Panc1 (cell line): Measurements from ENCODE around the gene RABGGTA. TPM values are rescaled to one million over a fixed set of nuclear protein-coding genes. Genes with fewer than 3 reads are reported as not detected.

Experiments
- ATAC-seq: fragments of 200-7000 bp; cut with Tn5 transposase; 2 replicates; pipeline ENCODE4 v1.9.1; 2020; ENCODE audit warnings: mild to moderate bottlenecking, moderate library complexity
- Bru-seq: library from RNA; stranded (reverse); fragments of 400-500 nt; gene quantifications from one replicate; lab custom pipeline; 2021; lab: Mats Ljungman, UMichigan
- BruChase-seq, 2 experiments: library from RNA; stranded (reverse); fragments of 400-500 nt; gene quantifications; one replicate each; lab custom pipeline; 2021; lab: Mats Ljungman, UMichigan
- BruUV-seq: library from RNA; stranded (reverse); fragments of 400-500 nt; replicated peaks from 2 replicates; lab custom pipeline; 2021; lab: Mats Ljungman, UMichigan
- CTCF ChIA-PET: fragments of 300-600 bp; sonication (Branson Sonifier 250); formaldehyde crosslinking; loops from one replicate; lab custom pipeline; 2022; ENCODE audit warnings: antibody characterized with exemption; lab: Charles Lee
- POLR2A ChIA-PET: fragments of 300-600 bp; sonication (Branson Sonifier 250); formaldehyde crosslinking; loops from one replicate; lab custom pipeline; 2022; ENCODE audit warnings: antibody characterized with exemption; lab: Charles Lee
- DNase-seq: peaks from one replicate; pipeline ENCODE4 v3.0.0-alpha.2; 2010; ENCODE audit warnings: low read depth, low spot score
- H3K27ac ChIP-seq: 2 replicates; pipeline ENCODE4 v1.5.1; 2011; ENCODE audit warnings: mild to moderate bottlenecking, low read length, inconsistent platforms
- H3K27me3 ChIP-seq: fragments of 200-500 bp; sonication (Bioruptor generic); 2 replicates; pipeline ENCODE4 v1.6.0; 2014; ENCODE audit warnings: low read length, inconsistent platforms; ENCODE audit not compliant: control insufficient read depth, insufficient read depth
- H3K36me3 ChIP-seq: fragments of 200-500 bp; sonication (Bioruptor generic); 2 replicates; pipeline ENCODE4 v1.5.1; 2014; ENCODE audit warnings: inconsistent platforms, mild to moderate bottlenecking, low read length, moderate library complexity; ENCODE audit not compliant: control insufficient read depth, insufficient read depth
- H3K4me1 ChIP-seq: 2 replicates; pipeline ENCODE4 v1.5.1; 2011; ENCODE audit warnings: inconsistent platforms, mild to moderate bottlenecking, low read length, moderate library complexity; ENCODE audit not compliant: control insufficient read depth, insufficient read depth
- H3K4me3 ChIP-seq, 2 experiments: 2 replicates each; pipeline ENCODE4 v1.5.1; 2011 to 2012; ENCODE audit warnings: low read depth in 2 of 2, low read length in 2 of 2, mild to moderate bottlenecking in 2 of 2, inconsistent platforms in 1 of 2, moderate library complexity in 1 of 2
- H3K9me3 ChIP-seq: fragments of 200-500 bp; sonication (Bioruptor generic); 2 replicates; pipeline ENCODE4 v1.5.1; 2014; ENCODE audit warnings: low read depth, mild to moderate bottlenecking, inconsistent platforms, low read length, moderate library complexity; ENCODE audit not compliant: control insufficient read depth, insufficient read depth
- POLR2AphosphoS5 ChIP-seq: IDR thresholded peaks from 2 replicates; pipeline ENCODE4 v1.6.1; 2012; ENCODE audit warnings: mild to moderate bottlenecking, low read depth, low read length, moderate library complexity
- SIN3A ChIP-seq: IDR thresholded peaks from 2 replicates; pipeline ENCODE4 v1.6.1; 2012; ENCODE audit warnings: low read depth, mild to moderate bottlenecking, low read length, moderate library complexity, borderline replicate concordance; ENCODE audit not compliant: insufficient read depth
- TCF7L2 ChIP-seq: IDR thresholded peaks from 2 replicates; pipeline ENCODE4 v1.6.1; 2011; ENCODE audit warnings: mild to moderate bottlenecking, low read depth, low read length, inconsistent platforms
- in situ Hi-C: cut with HindIII; loops from 2 replicates; pipeline ENCODE4 v1.10.0; 2016; ENCODE audit warnings: low sequenced_read_pairs, low pct_unique_long_range_greater_than_20kb
- intact Hi-C: fragments of 100-400 bp; cut with micrococcal nuclease; formaldehyde crosslinking; loops from one replicate; pipeline ENCODE4 v1.10.0; 2022; ENCODE audit not compliant: unreplicated experiment
- long read RNA-seq: library from polyadenylated mRNA; unstranded; transcript quantifications from one replicate; pipeline ENCODE4 v2.0.0, GENCODE V29; 2021; ENCODE audit not compliant: unreplicated experiment
- polyA plus RNA-seq: library from polyadenylated mRNA; unstranded; fragments of >200 nt; gene quantifications from one replicate; pipeline ENCODE4 v1.2.1, GENCODE V29; 2012; ENCODE audit warnings: missing spikeins; ENCODE audit not compliant: insufficient read length
- total RNA-seq: library from RNA; stranded (reverse); gene quantifications from one replicate; pipeline ENCODE4 v1.2.1, GENCODE V29; 2021; ENCODE audit not compliant: unreplicated experiment
- TF ChIP-seq, protein P1 (sequence below), 2 experiments: IDR thresholded peaks; 2 replicates each; pipeline ENCODE4 v1.6.1; 2011 to 2012; ENCODE audit warnings: low read depth in 2 of 2, control low read depth in 1 of 2, low read length in 1 of 2, mild to moderate bottlenecking in 1 of 2, moderate library complexity in 1 of 2; ENCODE audit not compliant: insufficient read depth in 1 of 2
- TF ChIP-seq, protein P2 (sequence below): fragments of 450-650 bp; IDR thresholded peaks from 2 replicates; pipeline ENCODE4 v1.5.1; 2017; ENCODE audit warnings: mild to moderate bottlenecking

Gene RABGGTA, protein sequence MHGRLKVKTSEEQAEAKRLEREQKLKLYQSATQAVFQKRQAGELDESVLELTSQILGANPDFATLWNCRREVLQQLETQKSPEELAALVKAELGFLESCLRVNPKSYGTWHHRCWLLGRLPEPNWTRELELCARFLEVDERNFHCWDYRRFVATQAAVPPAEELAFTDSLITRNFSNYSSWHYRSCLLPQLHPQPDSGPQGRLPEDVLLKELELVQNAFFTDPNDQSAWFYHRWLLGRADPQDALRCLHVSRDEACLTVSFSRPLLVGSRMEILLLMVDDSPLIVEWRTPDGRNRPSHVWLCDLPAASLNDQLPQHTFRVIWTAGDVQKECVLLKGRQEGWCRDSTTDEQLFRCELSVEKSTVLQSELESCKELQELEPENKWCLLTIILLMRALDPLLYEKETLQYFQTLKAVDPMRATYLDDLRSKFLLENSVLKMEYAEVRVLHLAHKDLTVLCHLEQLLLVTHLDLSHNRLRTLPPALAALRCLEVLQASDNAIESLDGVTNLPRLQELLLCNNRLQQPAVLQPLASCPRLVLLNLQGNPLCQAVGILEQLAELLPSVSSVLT
- total RNA-seq (30.9 TPM), Bru-seq, nascent RNA (percentile 50 among the genes with signal in this experiment), BruChase-seq, experiment 1, labeled RNA remaining after a 2-hour chase (percentile 56 among the genes with signal in this experiment), BruChase-seq, experiment 2, labeled RNA remaining after a 6-hour chase (percentile 66 among the genes with signal in this experiment)
- polyA plus RNA-seq: 19.9 TPM
- long read RNA-seq, transcript RABGGTA-201 (17 exons, 2,088 nt): major isoform, 15 of 42 reads
- long read RNA-seq, transcript RABGGTA-202 (16 exons, 2,265 nt): minor isoform, 11 of 42 reads
- long read RNA-seq, partial matches to known transcripts: 6 of 42 reads
- long read RNA-seq, other reads (novel, unspliced or antisense): 10 of 42 reads

DNA sequence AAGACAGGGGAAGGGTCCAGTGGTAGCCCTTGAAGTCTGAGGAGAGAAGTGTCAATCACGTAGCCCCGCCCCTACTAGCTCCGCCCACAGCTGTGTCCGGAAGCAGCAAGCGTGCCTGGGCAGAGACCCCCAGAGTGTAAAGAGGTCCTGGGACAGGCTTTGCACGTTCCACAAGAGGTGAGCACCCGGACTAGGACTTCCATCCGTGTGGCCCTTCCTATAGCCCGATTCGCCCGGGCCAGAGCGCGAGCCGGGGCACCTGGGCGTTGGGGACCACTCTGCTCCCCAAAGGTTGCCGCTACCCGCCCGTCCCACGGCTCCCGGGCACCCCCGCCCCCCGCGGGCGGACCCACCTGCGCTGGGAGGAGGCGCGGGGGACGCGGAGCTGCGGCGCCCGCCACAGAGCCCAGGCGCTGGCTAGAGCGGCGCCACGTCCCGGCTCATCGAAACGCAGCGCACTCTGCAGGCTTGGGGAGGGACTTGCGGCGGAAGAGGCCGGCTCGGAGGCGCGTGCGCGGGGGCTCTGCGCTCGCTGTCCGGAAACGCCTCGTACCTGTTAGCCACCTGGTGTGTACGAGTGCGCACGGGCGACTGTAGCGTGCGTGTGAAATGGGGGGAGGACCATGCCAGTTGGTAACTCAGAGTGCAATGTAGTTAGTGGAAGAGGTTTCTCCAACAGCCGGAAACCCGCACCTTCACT is at the start of gene RABGGTA:
TSS of gene RABGGTA (minus strand) at position 464 of the 700 bp plus-strand sequence. CDS start 482 bp downstream, outside the sequence.
- ChIA-PET CTCF (interaction anchor here (0.6 to 1.4 kb wide), 4 partner anchors 29 to 162 kb away, joined by 3 to 6 read pairs (median 4); partner anchors contain the start of gene TINF2), POLR2A (no interaction called here)
- ATAC-seq: peak; percentile 99
- peaks cover 3% of the 10 kb centered on the region; the same call in 1 of the 2 replicates for H3K4me1 ChIP-seq
- intact Hi-C loops (no loop called here), in situ Hi-C loops (no loop called here)
- H3K27ac ChIP-seq: peak within 1 kb of the TSS; percentile 85
- H3K4me3 ChIP-seq: peak within 1 kb of the TSS; percentile 81 to 82
- DNase-seq: peak; percentile 25
- no TSS peak for BruUV-seq
- H3K36me3 ChIP-seq: no peaks in the 10 kb centered on the region
- H3K27me3 ChIP-seq: no peaks in the 10 kb centered on the region
- no peaks in the 10 kb centered on the region for H3K9me3 ChIP-seq
- peak; percentile 18; the same call in 1 of the 2 replicates for TF ChIP-seq TCF7L2
- TF ChIP-seq, protein P1, sequence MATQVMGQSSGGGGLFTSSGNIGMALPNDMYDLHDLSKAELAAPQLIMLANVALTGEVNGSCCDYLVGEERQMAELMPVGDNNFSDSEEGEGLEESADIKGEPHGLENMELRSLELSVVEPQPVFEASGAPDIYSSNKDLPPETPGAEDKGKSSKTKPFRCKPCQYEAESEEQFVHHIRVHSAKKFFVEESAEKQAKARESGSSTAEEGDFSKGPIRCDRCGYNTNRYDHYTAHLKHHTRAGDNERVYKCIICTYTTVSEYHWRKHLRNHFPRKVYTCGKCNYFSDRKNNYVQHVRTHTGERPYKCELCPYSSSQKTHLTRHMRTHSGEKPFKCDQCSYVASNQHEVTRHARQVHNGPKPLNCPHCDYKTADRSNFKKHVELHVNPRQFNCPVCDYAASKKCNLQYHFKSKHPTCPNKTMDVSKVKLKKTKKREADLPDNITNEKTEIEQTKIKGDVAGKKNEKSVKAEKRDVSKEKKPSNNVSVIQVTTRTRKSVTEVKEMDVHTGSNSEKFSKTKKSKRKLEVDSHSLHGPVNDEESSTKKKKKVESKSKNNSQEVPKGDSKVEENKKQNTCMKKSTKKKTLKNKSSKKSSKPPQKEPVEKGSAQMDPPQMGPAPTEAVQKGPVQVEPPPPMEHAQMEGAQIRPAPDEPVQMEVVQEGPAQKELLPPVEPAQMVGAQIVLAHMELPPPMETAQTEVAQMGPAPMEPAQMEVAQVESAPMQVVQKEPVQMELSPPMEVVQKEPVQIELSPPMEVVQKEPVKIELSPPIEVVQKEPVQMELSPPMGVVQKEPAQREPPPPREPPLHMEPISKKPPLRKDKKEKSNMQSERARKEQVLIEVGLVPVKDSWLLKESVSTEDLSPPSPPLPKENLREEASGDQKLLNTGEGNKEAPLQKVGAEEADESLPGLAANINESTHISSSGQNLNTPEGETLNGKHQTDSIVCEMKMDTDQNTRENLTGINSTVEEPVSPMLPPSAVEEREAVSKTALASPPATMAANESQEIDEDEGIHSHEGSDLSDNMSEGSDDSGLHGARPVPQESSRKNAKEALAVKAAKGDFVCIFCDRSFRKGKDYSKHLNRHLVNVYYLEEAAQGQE (IDR thresholded peaks at IDR 0.05; ENCODE audit: insufficient read depth in 1 of 2, low read depth in 2 of 2, low read length in 1 of 2): peak in 1 of 2 experiments; percentile 37; a peak in 1 of 4 replicates
- TF ChIP-seq SIN3A: no peak
- TF ChIP-seq POLR2AphosphoS5: peak; percentile 70; the same call in 1 of the 2 replicates
- TF ChIP-seq, protein P2, sequence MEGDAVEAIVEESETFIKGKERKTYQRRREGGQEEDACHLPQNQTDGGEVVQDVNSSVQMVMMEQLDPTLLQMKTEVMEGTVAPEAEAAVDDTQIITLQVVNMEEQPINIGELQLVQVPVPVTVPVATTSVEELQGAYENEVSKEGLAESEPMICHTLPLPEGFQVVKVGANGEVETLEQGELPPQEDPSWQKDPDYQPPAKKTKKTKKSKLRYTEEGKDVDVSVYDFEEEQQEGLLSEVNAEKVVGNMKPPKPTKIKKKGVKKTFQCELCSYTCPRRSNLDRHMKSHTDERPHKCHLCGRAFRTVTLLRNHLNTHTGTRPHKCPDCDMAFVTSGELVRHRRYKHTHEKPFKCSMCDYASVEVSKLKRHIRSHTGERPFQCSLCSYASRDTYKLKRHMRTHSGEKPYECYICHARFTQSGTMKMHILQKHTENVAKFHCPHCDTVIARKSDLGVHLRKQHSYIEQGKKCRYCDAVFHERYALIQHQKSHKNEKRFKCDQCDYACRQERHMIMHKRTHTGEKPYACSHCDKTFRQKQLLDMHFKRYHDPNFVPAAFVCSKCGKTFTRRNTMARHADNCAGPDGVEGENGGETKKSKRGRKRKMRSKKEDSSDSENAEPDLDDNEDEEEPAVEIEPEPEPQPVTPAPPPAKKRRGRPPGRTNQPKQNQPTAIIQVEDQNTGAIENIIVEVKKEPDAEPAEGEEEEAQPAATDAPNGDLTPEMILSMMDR: peak; percentile 86
